ENCODE data around the gene KCTD16. TPM values are rescaled to one million over a fixed set of nuclear protein-coding genes. Genes with fewer than 3 reads are reported as not detected.

KCTD16 gene
- total RNA-seq, 1 experiment from 2014 or later = 0.14 TPM

DNA sequence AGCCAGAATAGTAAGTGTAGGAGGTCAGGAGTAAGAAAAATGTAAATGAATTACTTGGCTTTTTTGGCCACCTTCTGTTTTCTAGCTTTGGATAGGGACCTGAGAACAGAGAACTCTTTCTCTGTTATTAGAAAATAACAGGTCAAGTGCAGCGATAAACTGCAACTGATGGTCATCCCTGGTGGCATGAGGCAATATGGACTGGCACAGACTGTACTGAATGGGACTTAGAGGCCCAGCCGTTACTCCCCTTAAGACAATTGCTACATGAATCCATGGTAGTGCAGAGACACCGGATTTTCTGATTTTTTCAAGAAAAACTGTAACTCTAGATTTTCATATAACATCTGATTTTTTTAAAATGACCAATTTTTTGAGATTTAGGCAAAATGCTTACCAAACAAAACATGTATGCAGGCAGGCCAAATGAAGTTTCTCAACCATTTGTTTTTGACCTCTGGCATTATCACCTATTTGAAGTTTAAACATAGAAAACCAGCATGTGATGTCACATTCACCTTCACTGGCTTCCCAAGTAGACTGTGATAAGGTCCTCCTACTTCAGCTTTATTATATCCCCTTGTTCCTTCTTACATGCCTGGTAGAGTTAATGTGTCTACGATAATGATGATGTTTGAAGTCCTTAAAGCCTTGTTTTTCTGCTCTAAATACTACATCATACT lies 262.6 kb downstream of the KCTD16 start:
- no peak overlapping the region for H3K4me3 Mint-ChIP-seq (ENCODE audit: low read depth, unreplicated experiment)
- TF ChIP-seq, protein P1, sequence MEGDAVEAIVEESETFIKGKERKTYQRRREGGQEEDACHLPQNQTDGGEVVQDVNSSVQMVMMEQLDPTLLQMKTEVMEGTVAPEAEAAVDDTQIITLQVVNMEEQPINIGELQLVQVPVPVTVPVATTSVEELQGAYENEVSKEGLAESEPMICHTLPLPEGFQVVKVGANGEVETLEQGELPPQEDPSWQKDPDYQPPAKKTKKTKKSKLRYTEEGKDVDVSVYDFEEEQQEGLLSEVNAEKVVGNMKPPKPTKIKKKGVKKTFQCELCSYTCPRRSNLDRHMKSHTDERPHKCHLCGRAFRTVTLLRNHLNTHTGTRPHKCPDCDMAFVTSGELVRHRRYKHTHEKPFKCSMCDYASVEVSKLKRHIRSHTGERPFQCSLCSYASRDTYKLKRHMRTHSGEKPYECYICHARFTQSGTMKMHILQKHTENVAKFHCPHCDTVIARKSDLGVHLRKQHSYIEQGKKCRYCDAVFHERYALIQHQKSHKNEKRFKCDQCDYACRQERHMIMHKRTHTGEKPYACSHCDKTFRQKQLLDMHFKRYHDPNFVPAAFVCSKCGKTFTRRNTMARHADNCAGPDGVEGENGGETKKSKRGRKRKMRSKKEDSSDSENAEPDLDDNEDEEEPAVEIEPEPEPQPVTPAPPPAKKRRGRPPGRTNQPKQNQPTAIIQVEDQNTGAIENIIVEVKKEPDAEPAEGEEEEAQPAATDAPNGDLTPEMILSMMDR (IDR thresholded peaks at IDR 0.05; ENCODE audit: unreplicated experiment) = no peak
- no peak overlapping the region for H3K27ac Mint-ChIP-seq (ENCODE audit: unreplicated experiment)
- intact Hi-C loops (cut with micrococcal nuclease; ENCODE audit: unreplicated experiment) = no loop called here
- H3K27me3 Mint-ChIP-seq (ENCODE audit: unreplicated experiment) = no peaks in the 10 kb centered on the region
- H3K4me1 Mint-ChIP-seq (ENCODE audit: low read depth, unreplicated experiment) = no peaks in the 10 kb centered on the region
- BruUV-seq (replicated peaks) = no TSS peak
- H3K36me3 Mint-ChIP-seq (ENCODE audit: insufficient read depth, unreplicated experiment) = no peaks in the 10 kb centered on the region
- CTCF ChIA-PET = no interaction called here
- peaks cover 2% of the 10 kb centered on the region for H3K9me3 Mint-ChIP-seq (ENCODE audit: low read depth, unreplicated experiment)
- no peak for DNase-seq

DNA sequence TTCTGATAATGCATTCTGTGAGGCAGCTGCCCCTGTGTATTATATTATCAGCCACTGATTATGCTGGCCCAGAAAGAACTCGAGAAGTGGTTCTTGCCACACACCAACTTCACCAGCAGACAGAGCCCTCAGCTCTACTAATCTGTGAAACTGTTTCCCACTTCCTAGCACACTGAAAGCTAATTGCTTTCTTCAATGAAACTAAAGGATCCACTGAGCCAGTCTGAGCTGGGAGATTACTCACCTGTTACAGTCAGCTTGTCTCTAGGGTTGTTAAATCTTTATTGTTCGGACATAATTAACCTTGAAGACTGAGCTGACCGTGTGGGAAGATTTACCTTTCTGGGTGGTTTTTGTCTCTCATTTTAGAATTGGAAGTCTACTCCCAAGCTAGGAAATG lies 263.2 kb downstream of the KCTD16 start:
- no TSS peak for BruUV-seq (replicated peaks)
- intact Hi-C loops (cut with micrococcal nuclease; ENCODE audit: unreplicated experiment) = no loop called here
- H3K36me3 Mint-ChIP-seq (ENCODE audit: insufficient read depth, unreplicated experiment) = no peaks in the 10 kb centered on the region
- H3K4me3 Mint-ChIP-seq (ENCODE audit: low read depth, unreplicated experiment) = no peak overlapping the region
- peaks cover 2% of the 10 kb centered on the region for H3K9me3 Mint-ChIP-seq (ENCODE audit: low read depth, unreplicated experiment)
- TF ChIP-seq, protein P1 (IDR thresholded peaks at IDR 0.05; ENCODE audit: unreplicated experiment) = no peak
- DNase-seq = no peak
- no peaks in the 10 kb centered on the region for H3K27me3 Mint-ChIP-seq (ENCODE audit: unreplicated experiment)
- no peaks in the 10 kb centered on the region for H3K4me1 Mint-ChIP-seq (ENCODE audit: low read depth, unreplicated experiment)
- CTCF ChIA-PET = no interaction called here
- no peak overlapping the region for H3K27ac Mint-ChIP-seq (ENCODE audit: unreplicated experiment)

DNA sequence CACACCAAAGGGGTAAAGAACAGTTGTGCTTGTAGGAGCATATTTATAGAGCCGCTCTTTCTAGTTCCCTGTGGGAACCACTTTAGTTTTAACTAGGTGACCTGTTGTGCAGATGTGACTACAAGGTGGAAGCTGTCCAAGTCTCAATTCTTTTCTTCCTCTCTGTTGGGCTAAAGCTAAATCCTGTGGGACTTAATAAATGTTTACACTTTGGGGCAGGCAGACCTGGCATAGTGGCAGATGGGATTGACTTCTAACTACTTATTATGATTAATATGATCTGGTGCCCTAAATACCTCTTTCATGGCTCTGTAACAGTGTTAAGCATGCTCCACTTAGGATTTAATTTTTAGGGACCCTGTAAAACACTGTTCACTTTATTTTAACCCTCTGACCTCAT lies 265.3 kb downstream of the KCTD16 start:
- Mint-ChIP-seq H3K4me1 (ENCODE audit: low read depth, unreplicated experiment) (no peaks in the 10 kb centered on the region), H3K4me3 (ENCODE audit: low read depth, unreplicated experiment) (no peak overlapping the region), H3K36me3 (ENCODE audit: insufficient read depth, unreplicated experiment) (no peaks in the 10 kb centered on the region), H3K9me3 (ENCODE audit: low read depth, unreplicated experiment) (no peaks in the 10 kb centered on the region), H3K27ac (ENCODE audit: unreplicated experiment) (no peak overlapping the region), H3K27me3 (ENCODE audit: unreplicated experiment) (no peaks in the 10 kb centered on the region)
- BruUV-seq (replicated peaks) = no TSS peak
- TF ChIP-seq, protein P1 (IDR thresholded peaks at IDR 0.05; ENCODE audit: unreplicated experiment) = no peak
- no peak for DNase-seq
- CTCF ChIA-PET = no interaction called here
- intact Hi-C loops (cut with micrococcal nuclease; ENCODE audit: unreplicated experiment) = no loop called here

DNA sequence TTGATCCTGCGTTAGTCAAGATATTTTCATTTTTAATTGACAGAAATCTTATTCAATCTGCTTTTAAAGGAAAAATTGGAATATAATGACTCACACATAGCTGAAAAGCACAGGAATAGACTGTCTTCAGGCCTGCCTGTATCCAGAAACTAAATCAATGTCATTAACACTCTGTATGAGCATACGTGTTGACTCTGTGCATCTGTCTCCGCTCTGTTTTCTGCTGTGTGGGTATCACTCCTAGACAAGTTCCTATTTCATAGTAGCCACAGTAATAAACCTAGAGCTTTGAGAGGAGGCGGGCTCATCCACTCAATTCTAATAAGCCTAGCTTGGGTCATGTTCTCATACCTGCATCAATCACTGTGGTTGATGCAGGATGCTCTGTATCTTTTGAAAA lies 267.6 kb downstream of the KCTD16 start:
- peaks cover 4% of the 10 kb centered on the region for H3K9me3 Mint-ChIP-seq (ENCODE audit: low read depth, unreplicated experiment)
- H3K36me3 Mint-ChIP-seq (ENCODE audit: insufficient read depth, unreplicated experiment) = no peaks in the 10 kb centered on the region
- BruUV-seq (replicated peaks) = no TSS peak
- H3K4me3 Mint-ChIP-seq (ENCODE audit: low read depth, unreplicated experiment) = no peak overlapping the region
- intact Hi-C loops (cut with micrococcal nuclease; ENCODE audit: unreplicated experiment) = no loop called here
- H3K27ac Mint-ChIP-seq (ENCODE audit: unreplicated experiment) = no peak overlapping the region
- no peaks in the 10 kb centered on the region for H3K4me1 Mint-ChIP-seq (ENCODE audit: low read depth, unreplicated experiment)
- no peak for DNase-seq
- H3K27me3 Mint-ChIP-seq (ENCODE audit: unreplicated experiment) = no peaks in the 10 kb centered on the region
- CTCF ChIA-PET = no interaction called here
- TF ChIP-seq, protein P1 (IDR thresholded peaks at IDR 0.05; ENCODE audit: unreplicated experiment) = no peak

Data from Calu3 (cell line).